Endodermal cell (in vitro differentiated cells): ENCODE results near the gene PALLD. TPM values are rescaled to one million over a fixed set of nuclear protein-coding genes. Genes with fewer than 3 reads are reported as not detected.

Experiments used
- DNase-seq: peaks from one replicate; pipeline ENCODE4 v3.0.0-alpha.2; 2017
- H3K27ac ChIP-seq: 2 replicates; pipeline ENCODE4 v1.5.1; 2013; ENCODE audit warnings: mild to moderate bottlenecking, low read depth, low read length, moderate library complexity
- H3K27me3 ChIP-seq: 2 replicates; pipeline ENCODE4 v1.6.1; 2013; ENCODE audit warnings: mild to moderate bottlenecking, low read length, moderate library complexity; ENCODE audit not compliant: insufficient read depth, control insufficient read depth, poor library complexity, severe bottlenecking
- H3K36me3 ChIP-seq: 2 replicates; pipeline ENCODE4 v1.7.0; 2013; ENCODE audit warnings: mild to moderate bottlenecking, low read length, moderate library complexity; ENCODE audit not compliant: control insufficient read depth, insufficient read depth
- H3K4me1 ChIP-seq: one replicate; pipeline ENCODE4 v1.7.0; 2013; ENCODE audit warnings: low read length; ENCODE audit not compliant: control insufficient read depth, insufficient read depth
- H3K4me3 ChIP-seq: 2 replicates; pipeline ENCODE4 v1.5.1; 2013; ENCODE audit warnings: mild to moderate bottlenecking, low read length, moderate library complexity
- H3K9ac ChIP-seq: 2 replicates; pipeline ENCODE4 v1.6.1; 2013; ENCODE audit warnings: mild to moderate bottlenecking, low read length, moderate library complexity; ENCODE audit not compliant: poor library complexity, severe bottlenecking; ENCODE audit errors: extremely low read depth
- H3K9me3 ChIP-seq: 2 replicates; pipeline ENCODE4 v1.6.1; 2013; ENCODE audit warnings: mild to moderate bottlenecking, low read length, moderate library complexity; ENCODE audit not compliant: control insufficient read depth
- H3K27ac Mint-ChIP-seq: 2 replicates; pipeline ENCODE4 v1.8.0; 2020; ENCODE audit warnings: mixed read lengths
- H3K27me3 Mint-ChIP-seq: 2 replicates; pipeline ENCODE4 v1.8.0; 2021; ENCODE audit warnings: mild to moderate bottlenecking, mixed read lengths; ENCODE audit not compliant: insufficient read depth
- H3K36me3 Mint-ChIP-seq: 2 replicates; pipeline ENCODE4 v1.8.0; 2020; ENCODE audit warnings: low read depth, mixed read lengths
- H3K4me1 Mint-ChIP-seq: 2 replicates; pipeline ENCODE4 v1.8.0; 2020; ENCODE audit warnings: mixed read lengths
- H3K4me3 Mint-ChIP-seq: 2 replicates; pipeline ENCODE4 v1.8.0; 2020; ENCODE audit warnings: mild to moderate bottlenecking, moderate library complexity, mixed read lengths
- H3K9me3 Mint-ChIP-seq: 2 replicates; pipeline ENCODE4 v1.8.0; 2020; ENCODE audit warnings: mild to moderate bottlenecking, mixed read lengths
- WGBS, 2 experiments: methylation state at CpG; one replicate each; pipeline versions ENCODE4 v1.1.5 to v1.1.7; 2013; ENCODE audit warnings: missing lambda C conversion rate in 2 of 2, mixed read lengths in 1 of 2; ENCODE audit not compliant: insufficient coverage in 1 of 2, insufficient read length in 1 of 2; 5-methylcytosine and 5-hydroxymethylcytosine counted together
- total RNA-seq, 2 donors: library from RNA; stranded (reverse); fragmentation: NEBNext Ultra II Directional in 1 of 2; extraction: Animal tissue kit (Norgen Biotek cat#: 25700) in 1 of 2; gene quantifications; 2 replicates in 1 of 2; 3 replicates in 1 of 2; pipeline ENCODE4 v1.2.1, GENCODE V29; 2021
- TF ChIP-seq, protein P1 (sequence below): fragments of 200-600 bp; sonication (generic); conservative IDR thresholded peaks from 2 replicates; pipeline ENCODE4 v1.5.0; 2021; ENCODE audit warnings: antibody characterized with exemption, mild to moderate bottlenecking

Gene PALLD
- total RNA-seq, 2 donors from 2014 or later: 51.8 to 86.7 TPM

DNA sequence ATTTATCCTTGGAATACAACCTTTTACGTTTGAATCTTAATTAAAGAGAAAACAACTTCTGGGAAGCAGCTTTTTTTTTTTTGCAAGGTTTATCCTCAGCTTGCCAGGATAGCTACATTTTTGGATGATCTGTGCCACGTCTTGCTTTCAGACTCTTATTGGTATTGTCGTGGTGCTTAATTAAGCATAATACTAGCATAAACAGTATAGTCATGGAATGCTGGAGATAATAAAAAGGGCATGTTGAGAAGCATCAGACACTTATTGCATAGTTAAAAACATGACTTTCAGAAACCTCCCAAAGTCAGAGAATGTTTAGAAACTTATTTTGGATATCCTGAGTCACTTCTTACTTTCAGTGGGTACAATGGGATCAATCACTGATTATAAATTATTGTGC lies 77.0 kb downstream of the PALLD start:
- Mint-ChIP-seq H3K4me1 (peaks cover 18% of the 10 kb centered on the region), H3K4me3 (no peak overlapping the region), H3K27me3 (no peaks in the 10 kb centered on the region), H3K9me3 (peaks cover 8% of the 10 kb centered on the region), H3K36me3 (no peaks in the 10 kb centered on the region), H3K27ac (no peak overlapping the region)
- Histone ChIP-seq H3K9me3 (peaks cover 8% of the 10 kb centered on the region), H3K4me1 (peaks cover 10% of the 10 kb centered on the region), H3K27me3 (no peaks in the 10 kb centered on the region), H3K9ac (no peak overlapping the region), H3K27ac (no peak overlapping the region), H3K36me3 (no peaks in the 10 kb centered on the region), H3K4me3 (no peak overlapping the region)
- 75% methylated on average over 2 of the region's 3 CpGs; no CpG with 5 or more reads in 1 of the 2 experiments for WGBS, 2 experiments
- TF ChIP-seq, protein P1, sequence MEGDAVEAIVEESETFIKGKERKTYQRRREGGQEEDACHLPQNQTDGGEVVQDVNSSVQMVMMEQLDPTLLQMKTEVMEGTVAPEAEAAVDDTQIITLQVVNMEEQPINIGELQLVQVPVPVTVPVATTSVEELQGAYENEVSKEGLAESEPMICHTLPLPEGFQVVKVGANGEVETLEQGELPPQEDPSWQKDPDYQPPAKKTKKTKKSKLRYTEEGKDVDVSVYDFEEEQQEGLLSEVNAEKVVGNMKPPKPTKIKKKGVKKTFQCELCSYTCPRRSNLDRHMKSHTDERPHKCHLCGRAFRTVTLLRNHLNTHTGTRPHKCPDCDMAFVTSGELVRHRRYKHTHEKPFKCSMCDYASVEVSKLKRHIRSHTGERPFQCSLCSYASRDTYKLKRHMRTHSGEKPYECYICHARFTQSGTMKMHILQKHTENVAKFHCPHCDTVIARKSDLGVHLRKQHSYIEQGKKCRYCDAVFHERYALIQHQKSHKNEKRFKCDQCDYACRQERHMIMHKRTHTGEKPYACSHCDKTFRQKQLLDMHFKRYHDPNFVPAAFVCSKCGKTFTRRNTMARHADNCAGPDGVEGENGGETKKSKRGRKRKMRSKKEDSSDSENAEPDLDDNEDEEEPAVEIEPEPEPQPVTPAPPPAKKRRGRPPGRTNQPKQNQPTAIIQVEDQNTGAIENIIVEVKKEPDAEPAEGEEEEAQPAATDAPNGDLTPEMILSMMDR: no peak
- DNase-seq: no peak

DNA sequence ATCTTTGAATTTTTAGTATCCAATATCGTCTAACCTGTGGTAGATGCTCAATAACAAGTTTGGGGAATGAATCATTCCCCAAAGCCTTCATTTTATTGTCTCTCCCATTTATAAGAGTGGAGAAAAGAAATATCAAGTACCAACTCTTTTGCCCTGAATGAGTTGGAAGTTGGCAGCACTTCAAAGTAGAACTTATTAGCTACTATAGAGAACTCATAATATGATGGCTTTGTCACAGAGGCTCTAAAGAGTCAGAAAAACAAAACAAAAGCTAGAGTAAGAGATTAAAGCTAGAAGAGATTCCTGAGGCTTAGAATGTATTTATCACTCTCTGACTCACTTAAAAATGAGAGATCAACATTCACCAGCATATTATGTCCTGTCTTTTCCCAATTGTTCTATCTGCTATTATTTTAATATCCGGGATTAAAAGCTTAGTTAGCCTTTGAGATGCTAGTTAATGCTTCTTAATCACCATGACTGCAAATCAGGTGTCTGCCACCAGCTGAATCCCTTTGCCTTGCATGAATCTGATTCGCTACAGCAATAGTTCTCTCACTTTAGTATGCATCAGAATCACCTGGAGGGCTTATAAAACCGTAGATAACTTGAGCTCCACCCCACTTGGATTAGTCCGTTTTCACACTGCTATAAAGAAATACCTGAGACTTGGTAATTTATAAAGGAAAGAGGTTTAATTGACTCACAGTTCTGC lies 77.9 kb downstream of the PALLD start:
- peaks cover 8% of the 10 kb centered on the region for H3K9me3 ChIP-seq
- Mint-ChIP-seq H3K4me3 (no peak overlapping the region), H3K27me3 (no peaks in the 10 kb centered on the region), H3K9me3 (peaks cover 8% of the 10 kb centered on the region), H3K36me3 (no peaks in the 10 kb centered on the region), H3K4me1 (peaks cover 10% of the 10 kb centered on the region), H3K27ac (no peak overlapping the region)
- no peak overlapping the region for H3K27ac ChIP-seq
- no peaks in the 10 kb centered on the region for H3K27me3 ChIP-seq
- H3K4me1 ChIP-seq: peaks cover 10% of the 10 kb centered on the region
- H3K9ac ChIP-seq: no peak overlapping the region
- no peaks in the 10 kb centered on the region for H3K36me3 ChIP-seq
- TF ChIP-seq, protein P1: no peak
- WGBS, 2 experiments: 83 to 87% methylated on average over 4 to 5 of the region's 5 CpGs
- H3K4me3 ChIP-seq: no peak overlapping the region
- no peak for DNase-seq

DNA sequence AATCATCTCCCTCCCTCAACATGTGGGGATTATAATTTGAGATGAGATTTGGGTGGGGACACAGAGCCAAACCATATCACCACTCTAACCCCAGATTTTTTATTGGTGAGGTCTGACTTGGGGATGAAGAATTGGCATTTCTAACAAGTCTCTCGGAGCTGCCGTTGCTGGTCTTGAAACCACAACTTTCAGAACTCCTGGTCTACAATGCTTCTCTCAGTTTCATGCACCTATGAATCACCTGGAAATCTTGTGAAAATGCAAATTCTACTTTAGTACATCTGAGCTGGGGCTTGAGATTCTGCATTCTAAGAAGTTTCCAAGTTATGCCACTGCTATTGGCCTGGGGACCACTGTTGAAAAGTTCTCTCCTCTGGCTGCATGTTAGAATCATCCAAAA lies 78.6 kb downstream of the PALLD start:
- Mint-ChIP-seq H3K9me3 (peaks cover 12% of the 10 kb centered on the region), H3K4me1 (peaks cover 7% of the 10 kb centered on the region), H3K4me3 (no peak overlapping the region), H3K27ac (no peak overlapping the region), H3K27me3 (no peaks in the 10 kb centered on the region), H3K36me3 (no peaks in the 10 kb centered on the region)
- H3K27me3 ChIP-seq: no peaks in the 10 kb centered on the region
- H3K4me1 ChIP-seq: peaks cover 10% of the 10 kb centered on the region
- WGBS, 2 experiments: 96 to 100% methylated on average over 2 of the region's 2 CpGs
- no peak for DNase-seq
- TF ChIP-seq, protein P1: no peak
- H3K9ac ChIP-seq: no peak overlapping the region
- no peak overlapping the region for H3K4me3 ChIP-seq
- H3K27ac ChIP-seq: no peak overlapping the region
- H3K9me3 ChIP-seq: peaks cover 8% of the 10 kb centered on the region
- no peaks in the 10 kb centered on the region for H3K36me3 ChIP-seq
